GM13976 (cell line): ENCODE data around the gene R3HCC1L.

Source experiments
- DNase-seq: peaks from one replicate; pipeline ENCODE4 v3.0.0; 2012; ENCODE audit warnings: low spot score
- in situ Hi-C: fragments of 300-500 bp; cut with MboI; formaldehyde crosslinking; loops from one replicate; pipeline ENCODE4 v1.12.0; 2022; ENCODE audit warnings: low sequenced_read_pairs, mixed read lengths, inconsistent platforms; ENCODE audit not compliant: unreplicated experiment
- TF ChIP-seq, protein P1 (sequence below): IDR thresholded peaks from 2 replicates; pipeline ENCODE4 v1.5.1; 2012; ENCODE audit warnings: borderline replicate concordance, mild to moderate bottlenecking; ENCODE audit not compliant: insufficient read depth; ENCODE audit errors: extremely low read depth, missing control alignments, control extremely low read depth

R3HCC1L gene

GRCh38 chr10:98248018-98248417 lies 113.6 kb downstream of the R3HCC1L start:
- in situ Hi-C loops, result no loop called here
- TF ChIP-seq, protein P1, sequence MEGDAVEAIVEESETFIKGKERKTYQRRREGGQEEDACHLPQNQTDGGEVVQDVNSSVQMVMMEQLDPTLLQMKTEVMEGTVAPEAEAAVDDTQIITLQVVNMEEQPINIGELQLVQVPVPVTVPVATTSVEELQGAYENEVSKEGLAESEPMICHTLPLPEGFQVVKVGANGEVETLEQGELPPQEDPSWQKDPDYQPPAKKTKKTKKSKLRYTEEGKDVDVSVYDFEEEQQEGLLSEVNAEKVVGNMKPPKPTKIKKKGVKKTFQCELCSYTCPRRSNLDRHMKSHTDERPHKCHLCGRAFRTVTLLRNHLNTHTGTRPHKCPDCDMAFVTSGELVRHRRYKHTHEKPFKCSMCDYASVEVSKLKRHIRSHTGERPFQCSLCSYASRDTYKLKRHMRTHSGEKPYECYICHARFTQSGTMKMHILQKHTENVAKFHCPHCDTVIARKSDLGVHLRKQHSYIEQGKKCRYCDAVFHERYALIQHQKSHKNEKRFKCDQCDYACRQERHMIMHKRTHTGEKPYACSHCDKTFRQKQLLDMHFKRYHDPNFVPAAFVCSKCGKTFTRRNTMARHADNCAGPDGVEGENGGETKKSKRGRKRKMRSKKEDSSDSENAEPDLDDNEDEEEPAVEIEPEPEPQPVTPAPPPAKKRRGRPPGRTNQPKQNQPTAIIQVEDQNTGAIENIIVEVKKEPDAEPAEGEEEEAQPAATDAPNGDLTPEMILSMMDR, result no peak
- no peak for DNase-seq

DNA sequence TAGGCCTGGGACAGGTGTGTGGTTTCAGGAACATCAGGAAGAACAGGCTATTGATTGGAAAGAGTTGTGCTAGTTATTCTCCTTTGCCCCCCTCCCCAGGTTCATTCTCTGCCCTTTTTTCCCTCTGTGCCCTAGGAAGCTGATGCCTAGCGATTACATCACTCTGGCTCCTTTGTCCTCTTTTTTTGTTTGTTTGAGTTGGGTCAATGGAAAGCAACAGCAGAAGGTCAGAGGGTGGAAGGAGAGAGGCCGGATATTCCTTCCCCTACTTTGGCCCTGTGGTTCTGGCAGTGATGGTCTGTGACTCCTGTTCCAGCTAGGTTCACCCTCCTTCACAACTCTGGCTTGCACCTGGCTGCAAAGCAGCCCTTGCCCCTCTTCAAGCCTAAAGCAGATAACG lies 114.7 kb downstream of the R3HCC1L start:
- in situ Hi-C loops, result no loop called here
- no peak for DNase-seq
- TF ChIP-seq, protein P1, result no peak

DNA sequence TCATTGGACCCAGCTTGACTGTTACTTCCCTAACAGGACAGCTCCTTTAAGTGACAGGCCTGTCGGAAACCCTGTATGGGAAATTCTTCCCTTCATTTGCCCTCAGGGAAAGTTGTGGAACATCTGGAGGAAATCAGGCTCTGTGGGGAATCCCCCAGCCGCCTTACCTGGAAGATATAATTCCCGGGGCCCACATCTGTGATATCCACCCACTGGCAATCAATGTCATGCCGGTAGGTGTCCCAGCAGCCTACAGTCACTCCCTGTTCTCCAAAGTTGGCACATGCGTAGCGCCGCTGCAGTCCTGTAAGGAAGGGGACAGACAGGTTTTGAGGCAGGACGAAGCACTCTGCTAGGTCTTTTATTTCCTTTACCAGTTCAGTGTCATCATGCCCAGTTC lies 116.9 kb downstream of the R3HCC1L start:
- TF ChIP-seq, protein P1, result no peak
- in situ Hi-C loops, result no loop called here
- DNase-seq, result no peak

- TF ChIP-seq, protein P1, result no peak
- no peak for DNase-seq
- in situ Hi-C loops, result no loop called here
Observed at GRCh38 chr10:98252464-98252863, 118.0 kb downstream of the R3HCC1L start.

GRCh38 chr10:98253499-98253898 lies 119.0 kb downstream of the R3HCC1L start:
- in situ Hi-C loops, result no loop called here
- DNase-seq, result no peak
- TF ChIP-seq, protein P1, result no peak

- in situ Hi-C loops, result no loop called here
- no peak for DNase-seq
- TF ChIP-seq, protein P1, result no peak
Observed at GRCh38 chr10:98254234-98254974, 119.9 kb downstream of the R3HCC1L start.
